ENCODE measurements around the gene FMO2. TPM values are rescaled to one million over a fixed set of nuclear protein-coding genes. Genes with fewer than 3 reads are reported as not detected.

FMO2 gene
- total and polyA plus RNA-seq, 10 of the 15 experiments (the other 5 are each of a cell fraction or from before 2014, with no cell fraction given): not detected

DNA sequence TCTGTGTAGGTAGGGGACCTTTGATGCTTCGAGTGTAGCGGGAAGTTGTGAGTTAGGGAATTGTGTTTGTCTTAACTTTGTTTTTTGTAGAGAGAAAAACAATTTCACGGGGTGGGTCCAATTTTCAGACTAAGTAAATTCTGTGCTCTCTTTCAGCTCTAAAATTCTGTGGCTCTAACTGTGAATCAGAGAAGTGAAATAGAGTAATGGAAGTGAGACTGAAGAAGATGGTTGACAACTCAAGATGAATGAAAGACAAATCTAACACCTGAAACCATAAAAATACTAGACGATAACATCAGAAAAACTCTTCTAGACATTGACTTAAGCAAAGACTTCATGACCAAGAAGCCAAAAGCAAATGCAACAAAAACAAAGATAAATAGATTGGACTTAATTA, 58.8 kb downstream of the FMO2 start (continued):
- TF ChIP-seq, protein P1, sequence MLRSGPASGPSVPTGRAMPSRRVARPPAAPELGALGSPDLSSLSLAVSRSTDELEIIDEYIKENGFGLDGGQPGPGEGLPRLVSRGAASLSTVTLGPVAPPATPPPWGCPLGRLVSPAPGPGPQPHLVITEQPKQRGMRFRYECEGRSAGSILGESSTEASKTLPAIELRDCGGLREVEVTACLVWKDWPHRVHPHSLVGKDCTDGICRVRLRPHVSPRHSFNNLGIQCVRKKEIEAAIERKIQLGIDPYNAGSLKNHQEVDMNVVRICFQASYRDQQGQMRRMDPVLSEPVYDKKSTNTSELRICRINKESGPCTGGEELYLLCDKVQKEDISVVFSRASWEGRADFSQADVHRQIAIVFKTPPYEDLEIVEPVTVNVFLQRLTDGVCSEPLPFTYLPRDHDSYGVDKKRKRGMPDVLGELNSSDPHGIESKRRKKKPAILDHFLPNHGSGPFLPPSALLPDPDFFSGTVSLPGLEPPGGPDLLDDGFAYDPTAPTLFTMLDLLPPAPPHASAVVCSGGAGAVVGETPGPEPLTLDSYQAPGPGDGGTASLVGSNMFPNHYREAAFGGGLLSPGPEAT (IDR thresholded peaks at IDR 0.05; ENCODE audit: low read depth): no peak
- TF ChIP-seq TBL1XR1 (IDR thresholded peaks at IDR 0.05; ENCODE audit: low read depth, low read length): no peak
- TF ChIP-seq MEF2A (IDR thresholded peaks at IDR 0.05; ENCODE audit: insufficient read depth, low read depth, low read length): no peak

DNA sequence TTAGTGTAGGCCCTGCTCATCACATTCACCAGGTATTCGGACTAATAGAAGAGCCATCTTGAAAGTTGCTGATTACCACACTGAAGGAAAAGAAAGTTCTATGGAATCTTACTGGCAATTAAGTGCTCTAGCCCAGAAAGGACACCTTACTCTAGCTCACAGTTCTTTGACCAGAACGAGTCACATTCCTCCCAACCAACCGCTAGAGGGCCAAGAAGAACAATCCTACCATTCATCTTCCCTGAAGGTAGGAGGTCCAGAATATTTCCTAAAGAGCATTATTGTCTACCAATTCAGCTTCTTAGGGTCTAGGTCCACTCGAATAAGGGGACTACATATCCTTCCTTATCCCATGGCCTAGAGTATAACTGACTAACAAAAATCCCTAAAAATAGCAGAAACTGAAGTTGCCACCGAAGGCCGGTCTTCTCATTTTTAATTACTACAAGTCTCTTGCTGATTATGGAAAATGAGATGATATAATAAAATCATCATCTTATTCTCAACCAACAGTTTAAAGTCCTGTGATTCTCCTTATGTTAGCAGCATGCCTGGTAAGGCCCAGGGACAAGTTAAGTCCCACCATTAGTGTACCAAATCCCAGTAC, 60.5 kb downstream of the FMO2 start:
- ATAC-seq (peak; percentile 88), FAIRE-seq (peak; percentile 78), DNase-seq (ENCODE audit: low read depth, low spot score) (no peak)
- Histone ChIP-seq H3K9ac (ENCODE audit: control insufficient read depth, insufficient read depth, low read length) (no peak overlapping the region), H3K27ac (ENCODE audit: control insufficient read depth, insufficient read depth) (no peak overlapping the region), H3K4me3 (no peak overlapping the region), H3K79me2 (ENCODE audit: control insufficient read depth, insufficient read depth, low read length) (no peaks in the 10 kb centered on the region), H4K20me1 (ENCODE audit: control insufficient read depth, insufficient read depth) (no peaks in the 10 kb centered on the region), H3K36me3 (ENCODE audit: control insufficient read depth in 2 of 2, insufficient read depth in 2 of 2, low read length in 1 of 2) (no peaks in the 10 kb centered on the region), H2AFZ (ENCODE audit: control insufficient read depth, low read depth, low read length) (no peak overlapping the region), H3K27me3 (replicated peaks in 1 of 2; ENCODE audit: control insufficient read depth in 2 of 2, insufficient read depth in 2 of 2, low read length in 1 of 2) (0 out of 4 replicates have a peak, but pooled peaks cover 0 to 3% of the 10 kb centered on the region in 2 experiments), H3K4me1 (ENCODE audit: control insufficient read depth, insufficient read depth, low read length) (no peaks in the 10 kb centered on the region), H3K9me3 (replicated peaks; ENCODE audit: control insufficient read depth, insufficient read depth, low read length) (no peaks in the 10 kb centered on the region), H3K4me2 (ENCODE audit: control insufficient read depth, insufficient read depth) (no peak overlapping the region)
- ChIA-PET SMC1A (ENCODE audit: uncharacterized antibody, unreplicated experiment) (interaction anchor here (0.8 to 4.1 kb wide), 5 partner anchors 9 to 279 kb away, joined by 5 to 60 read pairs (median 5); partner anchors contain the start of gene FMO4), RAD21 (ENCODE audit: unreplicated experiment) (interaction anchor here (0.8 to 6.3 kb wide), 4 partner anchors 8 to 68 kb away, joined by 3 to 46 read pairs (median 4); partner anchors contain the start of gene FMO4), POLR2A (interaction anchor here (1.6 kb wide), 1 partner anchor 68 kb away, joined by 5 read pairs; no protein-coding TSS in a partner anchor), CTCF (interaction anchor here (0.5 to 4.3 kb wide), 22 partner anchors 9 to 1063 kb away, joined by 3 to 162 read pairs (median 4); partner anchors contain the start of gene FMO4)
- BruUV-seq (replicated peaks): no TSS peak
- in situ Hi-C loops (cut with MboI): no loop called here
- intact Hi-C loops (cut with micrococcal nuclease; ENCODE audit: unreplicated experiment): loop anchor here (1.0 kb wide), 1 partner anchor 69 kb away; the partner anchor contains the start of gene FMO4
- WGBS (ENCODE audit: insufficient coverage, insufficient replicate concordance, low lambda C conversion rate, missing lambda C conversion rate): 33% methylated on average over 6 of the region's 6 CpGs
- TF ChIP-seq RAD21 (IDR thresholded peaks at IDR 0.05; ENCODE audit: insufficient read depth, low read depth, low read length): peak; percentile 49
- no peak for TF ChIP-seq KAT2A (conservative IDR thresholded peaks at IDR 0.05; ENCODE audit: control insufficient read depth, low read depth, low read length)
- TF ChIP-seq CREM (IDR thresholded peaks at IDR 0.05; ENCODE audit: low read depth): no peak
- TF ChIP-seq MEF2B (IDR thresholded peaks at IDR 0.05; ENCODE audit: partially characterized antibody, poor library complexity, severe bottlenecking): no peak
- no peak for TF ChIP-seq JUNB (IDR thresholded peaks at IDR 0.05)
- no peak for TF ChIP-seq BMI1 (IDR thresholded peaks at IDR 0.05; ENCODE audit: borderline replicate concordance)
- no peak for TF ChIP-seq SREBF1 (IDR thresholded peaks at IDR 0.05; ENCODE audit: low read length)
- no peak for TF ChIP-seq MTA3 (IDR thresholded peaks at IDR 0.05; ENCODE audit: borderline replicate concordance, low read length)
- TF ChIP-seq, protein P2, sequence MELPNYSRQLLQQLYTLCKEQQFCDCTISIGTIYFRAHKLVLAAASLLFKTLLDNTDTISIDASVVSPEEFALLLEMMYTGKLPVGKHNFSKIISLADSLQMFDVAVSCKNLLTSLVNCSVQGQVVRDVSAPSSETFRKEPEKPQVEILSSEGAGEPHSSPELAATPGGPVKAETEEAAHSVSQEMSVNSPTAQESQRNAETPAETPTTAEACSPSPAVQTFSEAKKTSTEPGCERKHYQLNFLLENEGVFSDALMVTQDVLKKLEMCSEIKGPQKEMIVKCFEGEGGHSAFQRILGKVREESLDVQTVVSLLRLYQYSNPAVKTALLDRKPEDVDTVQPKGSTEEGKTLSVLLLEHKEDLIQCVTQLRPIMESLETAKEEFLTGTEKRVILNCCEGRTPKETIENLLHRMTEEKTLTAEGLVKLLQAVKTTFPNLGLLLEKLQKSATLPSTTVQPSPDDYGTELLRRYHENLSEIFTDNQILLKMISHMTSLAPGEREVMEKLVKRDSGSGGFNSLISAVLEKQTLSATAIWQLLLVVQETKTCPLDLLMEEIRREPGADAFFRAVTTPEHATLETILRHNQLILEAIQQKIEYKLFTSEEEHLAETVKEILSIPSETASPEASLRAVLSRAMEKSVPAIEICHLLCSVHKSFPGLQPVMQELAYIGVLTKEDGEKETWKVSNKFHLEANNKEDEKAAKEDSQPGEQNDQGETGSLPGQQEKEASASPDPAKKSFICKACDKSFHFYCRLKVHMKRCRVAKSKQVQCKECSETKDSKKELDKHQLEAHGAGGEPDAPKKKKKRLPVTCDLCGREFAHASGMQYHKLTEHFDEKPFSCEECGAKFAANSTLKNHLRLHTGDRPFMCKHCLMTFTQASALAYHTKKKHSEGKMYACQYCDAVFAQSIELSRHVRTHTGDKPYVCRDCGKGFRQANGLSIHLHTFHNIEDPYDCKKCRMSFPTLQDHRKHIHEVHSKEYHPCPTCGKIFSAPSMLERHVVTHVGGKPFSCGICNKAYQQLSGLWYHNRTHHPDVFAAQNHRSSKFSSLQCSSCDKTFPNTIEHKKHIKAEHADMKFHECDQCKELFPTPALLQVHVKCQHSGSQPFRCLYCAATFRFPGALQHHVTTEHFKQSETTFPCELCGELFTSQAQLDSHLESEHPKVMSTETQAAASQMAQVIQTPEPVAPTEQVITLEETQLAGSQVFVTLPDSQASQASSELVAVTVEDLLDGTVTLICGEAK (IDR thresholded peaks at IDR 0.05; ENCODE audit: borderline replicate concordance): no peak
- TF ChIP-seq GATAD2B (conservative IDR thresholded peaks at IDR 0.05; ENCODE audit: low read depth): no peak
- peak; percentile 64; the same call in 1 of the 2 replicates for TF ChIP-seq SMC3 (IDR thresholded peaks at IDR 0.05; ENCODE audit: borderline replicate concordance, low read length)

Data from GM12878 (cell line).